Mesenchymal stem cell (in vitro differentiated cells and primary cell): Measurements from ENCODE around the gene RGN.
"Not testable (repeated sequence)": the region's sequence is repeated elsewhere in the genome, so short reads cannot be mapped to it uniquely, and the experiment has no call there.

ENCODE experiments used
- DNase-seq: peaks from one replicate; pipeline ENCODE4 v3.0.0-alpha.2; 2013
- H2AFZ ChIP-seq: one replicate; pipeline ENCODE4 v1.6.1; 2013; ENCODE audit warnings: low read depth, mild to moderate bottlenecking, control low read depth, inconsistent platforms, low read length, moderate library complexity
- H2AK5ac ChIP-seq: 2 replicates; pipeline ENCODE4 v1.6.1; 2013; ENCODE audit warnings: low read length, moderate library complexity, mild to moderate bottlenecking, inconsistent platforms; ENCODE audit not compliant: severe bottlenecking
- H2BK120ac ChIP-seq: one replicate; pipeline ENCODE4 v1.6.1; 2013; ENCODE audit warnings: low read depth, mild to moderate bottlenecking, inconsistent platforms, low read length, moderate library complexity
- H2BK12ac ChIP-seq, 2 experiments: one replicate each; pipeline ENCODE4 v1.6.1; 2013; ENCODE audit warnings: inconsistent platforms in 2 of 2, low read length in 2 of 2, mild to moderate bottlenecking in 2 of 2, moderate library complexity in 2 of 2, control low read depth in 1 of 2
- H2BK15ac ChIP-seq: one replicate; pipeline ENCODE4 v1.6.1; 2013; ENCODE audit warnings: mild to moderate bottlenecking, low read depth, inconsistent platforms; ENCODE audit not compliant: poor library complexity, severe bottlenecking
- H2BK5ac ChIP-seq: 2 replicates; pipeline ENCODE4 v1.6.1; 2013; ENCODE audit warnings: low read depth, mild to moderate bottlenecking, low read length, control low read depth, inconsistent platforms; ENCODE audit not compliant: poor library complexity, severe bottlenecking
- H3K14ac ChIP-seq, 2 experiments: one replicate each; pipeline ENCODE4 v1.6.1; 2013; ENCODE audit warnings: inconsistent platforms in 2 of 2, low read length in 2 of 2, control low read depth in 1 of 2, mild to moderate bottlenecking in 1 of 2, moderate library complexity in 1 of 2
- H3K18ac ChIP-seq, 2 experiments: one replicate each; pipeline ENCODE4 v1.6.1; 2013; ENCODE audit warnings: inconsistent platforms in 2 of 2, low read length in 2 of 2, control low read depth in 1 of 2, low read depth in 1 of 2, mild to moderate bottlenecking in 1 of 2
- H3K23ac ChIP-seq, 2 experiments: one replicate each; pipeline ENCODE4 v1.6.1; 2013; ENCODE audit warnings: inconsistent platforms in 2 of 2, low read length in 2 of 2, mild to moderate bottlenecking in 2 of 2, moderate library complexity in 2 of 2, control low read depth in 1 of 2
- H3K27ac ChIP-seq: 2 replicates; pipeline ENCODE4 v1.5.1; 2013; ENCODE audit warnings: mild to moderate bottlenecking, moderate library complexity, low read length, control low read depth, inconsistent platforms; ENCODE audit not compliant: poor library complexity, severe bottlenecking
- H3K27me3 ChIP-seq, 2 experiments: 2 replicates each; pipeline versions ENCODE4 v1.6.1 to v1.7.0; 2013; ENCODE audit warnings: low read length in 2 of 2, mild to moderate bottlenecking in 2 of 2, moderate library complexity in 2 of 2, control low read depth in 1 of 2, inconsistent platforms in 1 of 2; ENCODE audit not compliant: control insufficient read depth in 1 of 2, insufficient read depth in 1 of 2
- H3K36me3 ChIP-seq, 2 experiments: 2 replicates each; pipeline versions ENCODE4 v1.6.1 to v1.7.0; 2013; ENCODE audit warnings: low read length in 2 of 2, control low read depth in 1 of 2, inconsistent platforms in 1 of 2, low read depth in 1 of 2, mild to moderate bottlenecking in 1 of 2; ENCODE audit not compliant: insufficient read depth in 2 of 2, control insufficient read depth in 1 of 2
- H3K4ac ChIP-seq, 2 experiments: one replicate each; pipeline ENCODE4 v1.6.1; 2013; ENCODE audit warnings: inconsistent platforms in 2 of 2, low read length in 2 of 2, mild to moderate bottlenecking in 2 of 2, moderate library complexity in 2 of 2, control low read depth in 1 of 2, low read depth in 1 of 2
- H3K4me1 ChIP-seq: 2 replicates; pipeline ENCODE4 v1.6.1; 2013; ENCODE audit warnings: low read depth, low read length, control low read depth; ENCODE audit not compliant: control insufficient read depth, insufficient read depth
- H3K4me2 ChIP-seq: 2 replicates; pipeline ENCODE4 v1.6.1; 2013; ENCODE audit warnings: low read length, mild to moderate bottlenecking, inconsistent platforms; ENCODE audit not compliant: poor library complexity, severe bottlenecking
- H3K4me3 ChIP-seq, 2 experiments: 2 replicates each; pipeline versions ENCODE4 v1.5.1 to v1.7.0; 2013; ENCODE audit warnings: low read length in 2 of 2, mild to moderate bottlenecking in 2 of 2, control low read depth in 1 of 2, low read depth in 1 of 2; ENCODE audit not compliant: insufficient read depth in 1 of 2
- H3K79me1 ChIP-seq: replicated peaks from 2 replicates; pipeline ENCODE4 v1.6.1; 2013; ENCODE audit warnings: mild to moderate bottlenecking, control low read depth, low read length, inconsistent platforms; ENCODE audit not compliant: poor library complexity, severe bottlenecking
- H3K9ac ChIP-seq: 2 replicates; pipeline ENCODE4 v1.7.0; 2013; ENCODE audit warnings: mild to moderate bottlenecking, low read length, moderate library complexity
- H3K9me3 ChIP-seq: 2 replicates; pipeline ENCODE4 v1.7.0; 2013; ENCODE audit warnings: mild to moderate bottlenecking, low read length; ENCODE audit not compliant: control insufficient read depth
- H4K8ac ChIP-seq: one replicate; pipeline ENCODE4 v1.6.1; 2013; ENCODE audit warnings: inconsistent platforms, mild to moderate bottlenecking, low read length, moderate library complexity
- H4K91ac ChIP-seq: one replicate; pipeline ENCODE4 v1.6.1; 2013; ENCODE audit warnings: mild to moderate bottlenecking, low read length, inconsistent platforms
- WGBS: methylation state at CpG from one replicate; pipeline ENCODE4 v1.1.7; 2013; ENCODE audit warnings: mixed read lengths; 5-methylcytosine and 5-hydroxymethylcytosine counted together

Gene RGN

GRCh38 chrX:47124466-47124865, 46.2 kb downstream of the RGN start:
- WGBS = 83% methylated on average over 2 of the region's 3 CpGs
- H2BK15ac ChIP-seq, H2AFZ ChIP-seq, H2AK5ac ChIP-seq, H3K9me3 ChIP-seq, H2BK5ac ChIP-seq, H3K4me1 ChIP-seq, H3K4me2 ChIP-seq, H3K4ac ChIP-seq, H3K14ac ChIP-seq, H2BK12ac ChIP-seq, H4K8ac ChIP-seq, H2BK120ac ChIP-seq, H3K9ac ChIP-seq, H3K27ac ChIP-seq, H3K4me3 ChIP-seq, H3K79me1 ChIP-seq, H3K23ac ChIP-seq, H4K91ac ChIP-seq, H3K18ac ChIP-seq, H3K36me3 ChIP-seq, DNase-seq: not testable (repeated sequence)
- H3K27me3 ChIP-seq = peaks cover 0 to 33% of the 10 kb centered on the region in 2 experiments

GRCh38 chrX:47129157-47129898, 51.1 kb downstream of the RGN start:
- no peaks in the 10 kb centered on the region for H3K9me3 ChIP-seq
- no peak overlapping the region for H3K14ac ChIP-seq
- no peak overlapping the region for H2BK12ac ChIP-seq
- 0% methylated on average over 22 of the region's 31 CpGs for WGBS
- no peak overlapping the region for H2AK5ac ChIP-seq
- H4K8ac ChIP-seq = peak overlapping the region; percentile 89
- no peaks in the 10 kb centered on the region for H3K36me3 ChIP-seq
- no peaks in the 10 kb centered on the region for H3K79me1 ChIP-seq
- no peak overlapping the region for H2BK5ac ChIP-seq
- H3K23ac ChIP-seq = no peak overlapping the region
- no peak overlapping the region for H3K4ac ChIP-seq
- peak overlapping the region; percentile 59 for H3K4me2 ChIP-seq
- no peaks in the 10 kb centered on the region for H3K4me1 ChIP-seq
- H3K4me3 ChIP-seq = peak overlapping the region; percentile 61 to 83
- peak; percentile 96 for DNase-seq
- no peak overlapping the region for H2BK15ac ChIP-seq
- no peak overlapping the region for H2BK120ac ChIP-seq
- peak overlapping the region; percentile 78 for H3K27ac ChIP-seq
- no peak overlapping the region for H4K91ac ChIP-seq
- peaks cover 0 to 15% of the 10 kb centered on the region in 2 experiments for H3K27me3 ChIP-seq
- H2AFZ ChIP-seq = peak overlapping the region; percentile 69
- peak overlapping the region; percentile 90 for H3K9ac ChIP-seq
- H3K18ac ChIP-seq = peak overlapping the region in 1 of 2 experiments; percentile 2

- no peaks in the 10 kb centered on the region for H3K36me3 ChIP-seq
- H2BK120ac ChIP-seq = no peak overlapping the region
- no peak overlapping the region for H3K27ac ChIP-seq
- H3K4me3 ChIP-seq = peak overlapping the region in 1 of 2 experiments; percentile 83
- H3K9me3 ChIP-seq = no peaks in the 10 kb centered on the region
- no peak overlapping the region for H3K23ac ChIP-seq
- H3K14ac ChIP-seq = no peak overlapping the region
- H4K8ac ChIP-seq = no peak overlapping the region
- no peak overlapping the region for H2BK15ac ChIP-seq
- DNase-seq = no peak
- no peak overlapping the region for H3K18ac ChIP-seq
- peaks cover 0 to 13% of the 10 kb centered on the region in 2 experiments for H3K27me3 ChIP-seq
- no peak overlapping the region for H2AFZ ChIP-seq
- no peak overlapping the region for H3K4ac ChIP-seq
- H2BK12ac ChIP-seq = no peak overlapping the region
- no peak overlapping the region for H2BK5ac ChIP-seq
- no peak overlapping the region for H2AK5ac ChIP-seq
- peak overlapping the region; percentile 63 for H3K4me2 ChIP-seq
- H3K9ac ChIP-seq = peak overlapping the region; percentile 90
- no peaks in the 10 kb centered on the region for H3K79me1 ChIP-seq
- no peaks in the 10 kb centered on the region for H3K4me1 ChIP-seq
- H4K91ac ChIP-seq = no peak overlapping the region
- WGBS = 11% methylated on average over 3 of the region's 11 CpGs
Measured at GRCh38 chrX:47129899-47130358, 51.7 kb downstream of the RGN start.

GRCh38 chrX:47133493-47133892, 55.2 kb downstream of the RGN start:
- no peak overlapping the region for H2BK15ac ChIP-seq
- H2AK5ac ChIP-seq = no peak overlapping the region
- no peak overlapping the region for H2BK5ac ChIP-seq
- no peak overlapping the region for H3K4me3 ChIP-seq
- no peak overlapping the region for H3K9ac ChIP-seq
- peaks cover 0 to 5% of the 10 kb centered on the region in 2 experiments for H3K27me3 ChIP-seq
- H3K36me3 ChIP-seq = no peaks in the 10 kb centered on the region
- H2BK120ac ChIP-seq = no peak overlapping the region
- H4K91ac ChIP-seq = no peak overlapping the region
- H3K14ac ChIP-seq = no peak overlapping the region
- no peak for DNase-seq
- H3K27ac ChIP-seq = no peak overlapping the region
- H3K18ac ChIP-seq = no peak overlapping the region
- no peak overlapping the region for H2BK12ac ChIP-seq
- H3K9me3 ChIP-seq = no peaks in the 10 kb centered on the region
- no peak overlapping the region for H2AFZ ChIP-seq
- no peaks in the 10 kb centered on the region for H3K79me1 ChIP-seq
- no peaks in the 10 kb centered on the region for H3K4me1 ChIP-seq
- 95% methylated on average over 2 of the region's 5 CpGs for WGBS
- H4K8ac ChIP-seq = no peak overlapping the region
- H3K23ac ChIP-seq = no peak overlapping the region
- no peak overlapping the region for H3K4me2 ChIP-seq
- no peak overlapping the region for H3K4ac ChIP-seq
